Large intestine (tissue), 3 donors: Measurements from ENCODE around the gene HMX1. TPM values are rescaled to one million over a fixed set of nuclear protein-coding genes. Genes with fewer than 3 reads are reported as not detected.

ENCODE experiments used
- DNase-seq, 2 donors: peaks; one replicate each; pipeline versions ENCODE4 v3.0.0 to v3.0.0-alpha.2; 2013
- H3K27ac ChIP-seq: one replicate; pipeline ENCODE4 v1.5.1; 2013; ENCODE audit warnings: low read length
- H3K27me3 ChIP-seq: 2 replicates; pipeline ENCODE4 v1.6.1; 2013; ENCODE audit warnings: low read length; ENCODE audit not compliant: control insufficient read depth, insufficient read depth
- H3K36me3 ChIP-seq: 2 replicates; pipeline ENCODE4 v1.6.1; 2013; ENCODE audit warnings: low read length; ENCODE audit not compliant: control insufficient read depth, insufficient read depth
- H3K4me1 ChIP-seq: one replicate; pipeline ENCODE4 v1.6.1; 2013; ENCODE audit warnings: low read length; ENCODE audit not compliant: control insufficient read depth, insufficient read depth
- H3K4me3 ChIP-seq: one replicate; pipeline ENCODE4 v1.5.1; 2013; ENCODE audit warnings: low read length
- H3K9me3 ChIP-seq: one replicate; pipeline ENCODE4 v1.6.1; 2013; ENCODE audit warnings: mild to moderate bottlenecking, low read depth, low read length, moderate library complexity; ENCODE audit not compliant: control insufficient read depth
- WGBS: methylation state at CpG from one replicate; pipeline ENCODE4 v1.1.5; 2013; ENCODE audit warnings: low lambda C conversion rate; ENCODE audit not compliant: insufficient coverage; 5-methylcytosine and 5-hydroxymethylcytosine counted together
- polyA plus RNA-seq: library from polyadenylated mRNA; unstranded; fragments of 120-200 nt; gene quantifications from one replicate; pipeline ENCODE4 v1.2.1, GENCODE V29; 2013

The HMX1 gene
- polyA plus RNA-seq, 1 donor = not detected

DNA sequence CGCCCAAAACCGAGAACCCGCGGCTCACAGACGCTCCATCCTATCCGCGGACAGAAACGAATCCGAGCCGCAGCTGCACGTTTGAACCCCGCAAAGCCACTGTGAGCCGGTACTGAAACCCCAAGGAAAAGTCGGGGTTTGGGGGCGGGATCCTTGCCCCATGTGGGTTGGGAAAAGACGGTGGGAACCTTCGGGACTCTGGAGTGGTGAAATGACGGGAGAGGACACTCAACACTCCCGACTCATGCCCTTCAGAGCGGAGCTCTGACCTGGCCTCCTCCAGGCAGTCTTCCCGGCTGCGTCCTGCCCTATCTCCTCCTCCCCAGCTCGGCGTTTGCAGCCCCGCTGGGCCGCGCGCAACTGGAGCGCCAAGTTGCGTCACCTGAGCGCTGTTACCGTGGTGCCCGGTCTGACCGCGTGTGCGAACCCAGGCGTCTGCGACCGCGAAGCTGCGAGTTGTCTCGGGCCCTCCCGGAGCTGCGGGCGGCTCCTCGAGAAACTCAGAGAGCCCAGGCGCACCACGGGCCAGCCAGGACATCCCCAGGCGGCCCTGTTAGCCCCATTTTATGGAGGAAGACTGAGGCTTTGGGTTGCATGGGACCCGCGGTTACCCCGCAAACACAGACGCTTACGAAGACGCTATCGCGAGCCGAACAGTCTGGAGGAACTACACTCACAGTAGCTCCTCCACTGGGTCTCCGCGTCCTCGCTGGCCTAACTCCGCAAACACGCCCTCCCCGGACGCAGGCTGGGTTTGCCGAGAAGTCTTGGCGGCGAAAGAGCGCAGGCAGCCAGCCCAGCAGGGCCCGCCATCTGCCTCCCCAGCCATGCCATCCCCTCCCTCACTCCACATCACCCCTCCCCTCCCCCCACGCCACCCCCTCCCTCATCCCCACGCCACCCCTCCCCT lies 20.3 kb upstream of the HMX1 start:
- Histone ChIP-seq H3K4me3 (no peak overlapping the region), H3K9me3 (peaks cover 9% of the 10 kb centered on the region), H3K36me3 (no peaks in the 10 kb centered on the region), H3K27me3 (peaks cover 98% of the 10 kb centered on the region), H3K4me1 (no peaks in the 10 kb centered on the region), H3K27ac (no peak overlapping the region)
- no peak for DNase-seq
- no CpG with 5 or more reads among the region's 72 CpGs for WGBS

DNA sequence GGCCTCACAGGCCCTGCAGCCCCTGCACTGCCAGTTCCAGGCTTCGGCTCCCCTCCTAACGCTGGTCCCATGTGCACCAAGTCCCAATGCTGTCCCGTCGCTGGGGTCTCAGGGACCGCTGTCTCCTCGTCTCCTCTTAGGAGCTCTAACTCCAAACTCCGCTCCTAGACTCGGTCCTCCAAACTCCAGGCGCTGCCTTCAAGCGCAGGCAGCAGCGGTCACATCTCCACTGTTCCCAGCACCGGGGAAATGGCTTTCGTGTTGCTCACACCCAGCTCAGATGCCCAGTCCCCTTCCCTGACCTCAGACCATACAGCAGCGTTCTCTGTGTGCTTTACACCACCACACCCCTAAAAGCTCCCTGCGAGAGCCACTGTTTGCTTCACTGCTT lies 19.6 kb upstream of the HMX1 start:
- Histone ChIP-seq H3K27ac (no peak overlapping the region), H3K4me3 (no peak overlapping the region), H3K27me3 (peaks cover 98% of the 10 kb centered on the region), H3K36me3 (no peaks in the 10 kb centered on the region), H3K4me1 (no peaks in the 10 kb centered on the region), H3K9me3 (peaks cover 9% of the 10 kb centered on the region)
- no peak for DNase-seq
- no CpG with 5 or more reads among the region's 15 CpGs for WGBS

- peaks cover 9% of the 10 kb centered on the region for H3K9me3 ChIP-seq
- no peak overlapping the region for H3K4me3 ChIP-seq
- H3K27ac ChIP-seq = no peak overlapping the region
- peaks cover 93% of the 10 kb centered on the region for H3K27me3 ChIP-seq
- no peaks in the 10 kb centered on the region for H3K36me3 ChIP-seq
- no peaks in the 10 kb centered on the region for H3K4me1 ChIP-seq
- no peak for DNase-seq
- no CpG with 5 or more reads among the region's 13 CpGs for WGBS
These were observed 17.2 kb upstream of the HMX1 start for GRCh38 chr4:8888856-8889255.

DNA sequence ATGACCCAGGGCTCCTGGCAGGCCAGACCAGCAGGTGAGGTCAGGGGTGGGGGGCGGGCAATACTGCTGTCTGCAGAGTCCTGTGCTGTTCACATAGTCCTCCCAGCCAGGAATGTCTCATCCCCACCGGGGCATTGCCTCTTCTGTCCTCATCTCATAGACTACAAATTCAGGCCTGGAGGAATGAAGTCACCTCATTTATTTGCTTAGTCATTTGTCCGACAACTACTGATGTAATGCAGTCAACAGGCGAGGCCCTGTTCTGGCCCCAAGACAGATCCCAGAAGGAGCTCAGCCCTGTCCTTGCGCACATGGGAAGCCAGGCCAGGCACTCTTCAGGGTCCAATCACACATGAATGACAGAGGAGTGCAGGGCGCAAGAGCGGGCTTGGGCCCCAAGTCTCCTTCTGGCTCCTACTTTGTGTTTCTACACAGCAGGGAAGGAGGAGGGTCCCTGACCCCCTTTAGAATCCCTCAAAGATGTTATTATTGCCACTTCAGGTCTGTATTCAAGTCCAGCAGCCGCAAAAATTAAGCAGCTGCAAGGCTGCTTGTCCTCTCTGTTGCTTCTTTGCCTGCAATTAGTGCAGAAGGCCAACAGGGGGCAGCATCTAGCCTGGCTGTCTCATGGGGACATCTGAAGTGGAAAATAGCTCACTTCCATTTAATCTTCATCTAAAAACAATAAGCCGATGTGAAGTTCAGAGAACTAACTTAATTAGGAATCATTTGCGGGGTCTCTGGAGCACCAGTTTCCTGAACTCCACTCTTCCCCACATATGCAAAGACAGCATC lies 15.2 kb upstream of the HMX1 start:
- H3K4me3 ChIP-seq = no peak overlapping the region
- H3K27ac ChIP-seq = no peak overlapping the region
- WGBS = no CpG with 5 or more reads among the region's 10 CpGs
- H3K27me3 ChIP-seq = peaks cover 90% of the 10 kb centered on the region
- H3K9me3 ChIP-seq = no peaks in the 10 kb centered on the region
- H3K4me1 ChIP-seq = no peaks in the 10 kb centered on the region
- H3K36me3 ChIP-seq = no peaks in the 10 kb centered on the region
- no peak for DNase-seq

GRCh38 chr4:8882239-8882638 lies 10.6 kb upstream of the HMX1 start:
- H3K4me1 ChIP-seq = no peaks in the 10 kb centered on the region
- no peak overlapping the region for H3K27ac ChIP-seq
- no CpG with 5 or more reads among the region's 14 CpGs for WGBS
- peaks cover 88% of the 10 kb centered on the region for H3K27me3 ChIP-seq
- H3K4me3 ChIP-seq = no peak overlapping the region
- H3K36me3 ChIP-seq = no peaks in the 10 kb centered on the region
- no peak for DNase-seq
- no peaks in the 10 kb centered on the region for H3K9me3 ChIP-seq

DNA sequence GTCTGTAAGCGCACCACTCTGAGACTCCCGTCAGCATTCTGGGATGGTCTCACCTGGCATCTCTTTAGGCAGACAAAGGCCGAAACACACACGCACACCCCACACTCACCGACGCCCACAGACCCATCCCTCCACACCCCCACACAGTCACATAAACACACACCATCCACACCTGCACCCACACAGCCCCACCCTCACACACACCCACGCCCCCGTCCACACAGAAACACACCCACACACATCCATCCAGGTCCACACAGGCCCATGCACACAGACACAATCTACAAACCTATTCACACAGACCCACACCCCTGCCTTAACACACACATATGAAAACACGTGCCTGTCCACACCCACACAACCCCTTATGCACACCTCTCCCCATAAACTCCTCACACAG lies 9.2 kb upstream of the HMX1 start:
- H3K4me3 ChIP-seq = no peak overlapping the region
- H3K9me3 ChIP-seq = no peaks in the 10 kb centered on the region
- no CpG with 5 or more reads among the region's 9 CpGs for WGBS
- DNase-seq = no peak
- peaks cover 91% of the 10 kb centered on the region for H3K27me3 ChIP-seq
- no peaks in the 10 kb centered on the region for H3K4me1 ChIP-seq
- H3K27ac ChIP-seq = no peak overlapping the region
- H3K36me3 ChIP-seq = no peaks in the 10 kb centered on the region

DNA sequence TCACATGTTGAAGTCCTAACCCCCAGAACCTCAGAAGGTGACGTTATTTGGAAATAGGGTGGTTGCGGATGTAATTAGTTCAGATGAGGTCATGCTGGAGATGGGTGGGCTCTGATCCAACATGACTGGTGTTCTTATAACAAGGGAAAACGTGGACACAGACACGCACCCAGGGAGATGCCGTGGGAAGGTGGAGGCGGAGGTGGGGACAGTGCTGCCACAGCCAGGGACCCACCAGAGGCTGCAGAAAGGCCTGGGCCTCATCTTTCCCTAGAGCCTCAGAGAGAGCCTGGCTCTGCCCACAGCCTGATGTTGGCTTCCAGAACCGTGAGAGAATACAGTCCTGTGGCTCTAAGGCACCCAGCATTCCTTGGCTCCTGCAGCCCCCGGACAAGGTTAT lies 7.9 kb upstream of the HMX1 start:
- peaks cover 91% of the 10 kb centered on the region for H3K27me3 ChIP-seq

DNA sequence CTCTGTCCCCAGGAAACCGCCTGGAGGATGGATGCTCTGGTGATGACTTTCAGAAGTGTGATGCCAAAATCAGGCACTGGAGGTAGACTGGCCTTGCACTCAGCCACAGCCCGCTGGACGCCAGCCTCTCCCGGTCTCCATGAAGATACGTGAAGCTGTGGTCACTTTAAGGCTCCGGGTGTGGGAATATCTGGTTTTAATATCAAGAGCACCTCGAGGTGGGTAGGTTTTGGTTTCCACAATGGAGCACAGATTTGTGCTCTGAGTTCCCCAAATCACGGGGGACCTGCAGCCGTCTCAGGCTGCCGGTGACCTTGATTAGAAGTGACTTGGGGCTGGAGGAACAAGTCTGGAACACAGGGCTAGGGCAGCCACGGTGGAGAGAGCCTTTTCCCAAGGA lies 6.8 kb upstream of the HMX1 start:
- no peak overlapping the region for H3K4me3 ChIP-seq
- H3K4me1 ChIP-seq = no peaks in the 10 kb centered on the region
- no peaks in the 10 kb centered on the region for H3K36me3 ChIP-seq
- H3K9me3 ChIP-seq = peaks cover 7% of the 10 kb centered on the region
- H3K27ac ChIP-seq = no peak overlapping the region
- DNase-seq = no peak
- WGBS = no CpG with 5 or more reads among the region's 11 CpGs
- H3K27me3 ChIP-seq = peaks cover 95% of the 10 kb centered on the region

More for the DNA sequence above, 7.9 kb upstream of the HMX1 start:
- no peaks in the 10 kb centered on the region for H3K4me1 ChIP-seq
- no peak overlapping the region for H3K27ac ChIP-seq
- no peaks in the 10 kb centered on the region for H3K36me3 ChIP-seq
- no CpG with 5 or more reads among the region's 8 CpGs for WGBS
- H3K4me3 ChIP-seq = no peak overlapping the region
- H3K9me3 ChIP-seq = no peaks in the 10 kb centered on the region
- no peak for DNase-seq

DNA sequence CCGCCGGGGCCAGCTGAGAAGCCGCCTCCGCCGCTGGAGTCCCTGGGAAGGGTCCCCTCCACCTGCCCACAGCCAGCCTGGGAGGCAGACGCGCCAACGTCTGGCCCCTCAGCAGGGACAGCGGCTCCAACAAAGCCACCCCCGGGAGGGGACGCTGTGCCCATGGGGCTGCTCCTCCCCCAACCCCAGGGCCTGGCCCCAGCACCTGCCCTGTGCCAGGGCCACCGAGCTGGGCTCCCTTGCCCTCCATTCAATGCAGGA lies 6.1 kb upstream of the HMX1 start:
- Histone ChIP-seq H3K9me3 (peaks cover 7% of the 10 kb centered on the region), H3K36me3 (no peaks in the 10 kb centered on the region), H3K27ac (no peak overlapping the region), H3K4me3 (no peak overlapping the region), H3K27me3 (peaks cover 96% of the 10 kb centered on the region), H3K4me1 (no peaks in the 10 kb centered on the region)
- WGBS = no CpG with 5 or more reads among the region's 12 CpGs
- DNase-seq = no peak

DNA sequence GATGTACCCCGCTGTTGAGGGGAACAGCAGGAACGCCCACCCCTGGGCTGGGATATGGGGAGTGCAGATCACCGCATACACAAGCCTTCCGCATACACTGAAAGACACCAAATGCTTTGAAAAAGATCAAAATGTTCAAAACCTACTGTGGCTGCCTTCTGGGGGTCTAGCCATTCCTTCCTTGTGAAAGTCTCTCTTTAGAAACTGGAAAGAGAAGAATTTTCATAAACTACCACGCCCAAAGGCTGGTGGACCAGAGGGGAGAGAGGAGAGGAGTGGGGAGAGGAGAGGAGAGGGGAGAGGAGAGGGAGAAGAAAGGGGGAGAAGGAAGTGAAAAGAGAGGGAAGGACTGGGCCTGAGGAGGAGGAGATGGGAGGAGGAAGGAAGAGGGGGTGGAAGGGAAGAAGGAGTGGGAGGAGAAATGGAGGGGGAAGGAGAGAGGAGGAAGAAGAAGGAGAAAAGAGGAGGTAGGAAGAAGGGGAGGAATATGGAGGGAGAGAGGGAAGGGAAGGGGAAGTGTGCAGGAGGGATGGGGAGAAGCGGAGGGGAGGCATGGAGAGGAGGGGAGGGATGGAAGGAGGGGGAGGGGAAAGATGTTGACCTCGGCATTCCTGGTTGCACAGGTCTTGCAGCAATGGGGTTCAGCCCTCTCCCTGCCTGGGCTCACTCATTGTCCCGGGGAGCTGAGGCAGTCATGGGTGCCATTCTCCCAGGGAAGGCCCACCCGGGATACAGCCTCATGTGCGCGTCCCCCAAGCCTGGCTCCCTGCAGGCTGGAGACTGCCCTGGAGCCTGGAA lies 5.5 kb upstream of the HMX1 start:
- Histone ChIP-seq H3K27me3 (peaks cover 96% of the 10 kb centered on the region), H3K27ac (no peak overlapping the region), H3K4me1 (no peaks in the 10 kb centered on the region), H3K36me3 (no peaks in the 10 kb centered on the region), H3K9me3 (peaks cover 7% of the 10 kb centered on the region), H3K4me3 (no peak overlapping the region)
- 0% methylated on average over 1 of the region's 11 CpGs for WGBS
- no peak for DNase-seq
